Panc1 (cell line): ENCODE data around the gene HOXA11.

Source experiments
- POLR2AphosphoS5 ChIP-seq: IDR thresholded peaks from 2 replicates; pipeline ENCODE4 v1.6.1; 2012; ENCODE audit warnings: mild to moderate bottlenecking, low read depth, low read length, moderate library complexity
- TF ChIP-seq, protein P1 (sequence below): fragments of 450-650 bp; IDR thresholded peaks from 2 replicates; pipeline ENCODE4 v1.5.1; 2017; ENCODE audit warnings: mild to moderate bottlenecking

DNA sequence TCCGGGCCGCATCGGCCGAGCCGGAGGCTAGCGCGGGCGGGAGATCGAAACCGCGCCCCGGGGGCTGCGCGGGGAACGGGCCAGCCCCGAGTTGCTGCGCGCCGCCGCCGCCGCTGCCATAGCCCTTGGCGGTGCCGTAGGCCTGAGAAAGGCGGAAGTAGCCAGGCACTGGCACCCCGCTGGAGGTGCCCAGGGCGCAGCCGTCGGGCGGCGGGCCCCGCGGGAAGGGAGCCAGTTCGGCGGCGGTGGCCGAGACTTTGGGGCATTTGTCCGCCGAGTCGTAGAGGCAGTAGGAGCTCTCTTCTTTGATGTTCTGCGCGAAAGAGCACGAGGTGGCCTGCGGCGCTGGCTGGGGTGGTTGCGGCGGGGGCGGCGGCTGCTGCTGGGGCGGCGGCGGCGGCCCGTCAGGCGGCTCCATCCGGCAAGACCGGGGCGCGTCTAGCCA is 11.5 kb downstream of the HOXA11 start:
- TF ChIP-seq, protein P1, sequence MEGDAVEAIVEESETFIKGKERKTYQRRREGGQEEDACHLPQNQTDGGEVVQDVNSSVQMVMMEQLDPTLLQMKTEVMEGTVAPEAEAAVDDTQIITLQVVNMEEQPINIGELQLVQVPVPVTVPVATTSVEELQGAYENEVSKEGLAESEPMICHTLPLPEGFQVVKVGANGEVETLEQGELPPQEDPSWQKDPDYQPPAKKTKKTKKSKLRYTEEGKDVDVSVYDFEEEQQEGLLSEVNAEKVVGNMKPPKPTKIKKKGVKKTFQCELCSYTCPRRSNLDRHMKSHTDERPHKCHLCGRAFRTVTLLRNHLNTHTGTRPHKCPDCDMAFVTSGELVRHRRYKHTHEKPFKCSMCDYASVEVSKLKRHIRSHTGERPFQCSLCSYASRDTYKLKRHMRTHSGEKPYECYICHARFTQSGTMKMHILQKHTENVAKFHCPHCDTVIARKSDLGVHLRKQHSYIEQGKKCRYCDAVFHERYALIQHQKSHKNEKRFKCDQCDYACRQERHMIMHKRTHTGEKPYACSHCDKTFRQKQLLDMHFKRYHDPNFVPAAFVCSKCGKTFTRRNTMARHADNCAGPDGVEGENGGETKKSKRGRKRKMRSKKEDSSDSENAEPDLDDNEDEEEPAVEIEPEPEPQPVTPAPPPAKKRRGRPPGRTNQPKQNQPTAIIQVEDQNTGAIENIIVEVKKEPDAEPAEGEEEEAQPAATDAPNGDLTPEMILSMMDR: no peak
- no peak for TF ChIP-seq POLR2AphosphoS5
